Uterus (tissue), 2 donors: ENCODE results near the gene RASA3.

Experiments
- POLR2A ChIP-seq, 2 donors: fragments of 450-650 bp; IDR thresholded peaks; one replicate each; pipeline ENCODE4 v1.6.1; 2016; ENCODE audit warnings: antibody characterized with exemption in 2 of 2, mild to moderate bottlenecking in 1 of 2, moderate library complexity in 1 of 2
- TF ChIP-seq, protein P1 (sequence below), 4 experiments: fragments of 200-600 bp in 2 of 4; fragments of 450-650 bp in 2 of 4; sonication (generic) in 2 of 4; IDR thresholded peaks; one replicate each; pipeline ENCODE4 v1.5.1; 2016 to 2019; ENCODE audit warnings: antibody characterized with exemption in 4 of 4, mild to moderate bottlenecking in 2 of 4, moderate library complexity in 1 of 4

DNA sequence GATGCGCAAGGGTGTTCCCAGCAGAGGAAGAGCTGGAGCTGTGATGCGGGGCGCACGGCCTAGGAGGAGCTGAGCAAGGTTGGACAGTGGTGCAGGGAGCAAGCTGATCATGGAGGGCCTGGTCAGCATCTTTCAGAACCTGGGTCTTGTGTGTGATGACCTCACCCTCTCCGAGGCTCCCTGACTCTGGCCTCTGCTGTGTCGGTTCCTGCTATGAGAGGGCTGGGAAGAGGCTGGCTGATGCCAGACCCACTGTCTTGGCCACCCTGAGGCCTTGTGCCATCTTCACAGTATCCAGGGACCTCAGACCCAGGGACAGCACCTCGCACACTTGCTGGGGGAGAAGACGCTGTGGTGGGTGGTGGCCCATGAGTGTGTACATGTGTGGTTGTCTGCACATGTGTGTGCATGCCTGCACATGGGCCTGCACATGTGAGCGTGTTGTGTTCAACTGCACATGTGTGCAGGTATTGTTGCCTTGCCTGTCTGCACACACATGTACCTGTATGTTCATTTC is 142.0 kb downstream of the RASA3 start:
- TF ChIP-seq, protein P1, sequence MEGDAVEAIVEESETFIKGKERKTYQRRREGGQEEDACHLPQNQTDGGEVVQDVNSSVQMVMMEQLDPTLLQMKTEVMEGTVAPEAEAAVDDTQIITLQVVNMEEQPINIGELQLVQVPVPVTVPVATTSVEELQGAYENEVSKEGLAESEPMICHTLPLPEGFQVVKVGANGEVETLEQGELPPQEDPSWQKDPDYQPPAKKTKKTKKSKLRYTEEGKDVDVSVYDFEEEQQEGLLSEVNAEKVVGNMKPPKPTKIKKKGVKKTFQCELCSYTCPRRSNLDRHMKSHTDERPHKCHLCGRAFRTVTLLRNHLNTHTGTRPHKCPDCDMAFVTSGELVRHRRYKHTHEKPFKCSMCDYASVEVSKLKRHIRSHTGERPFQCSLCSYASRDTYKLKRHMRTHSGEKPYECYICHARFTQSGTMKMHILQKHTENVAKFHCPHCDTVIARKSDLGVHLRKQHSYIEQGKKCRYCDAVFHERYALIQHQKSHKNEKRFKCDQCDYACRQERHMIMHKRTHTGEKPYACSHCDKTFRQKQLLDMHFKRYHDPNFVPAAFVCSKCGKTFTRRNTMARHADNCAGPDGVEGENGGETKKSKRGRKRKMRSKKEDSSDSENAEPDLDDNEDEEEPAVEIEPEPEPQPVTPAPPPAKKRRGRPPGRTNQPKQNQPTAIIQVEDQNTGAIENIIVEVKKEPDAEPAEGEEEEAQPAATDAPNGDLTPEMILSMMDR (IDR thresholded peaks at IDR 0.05) = no peak
- no peak for TF ChIP-seq POLR2A (IDR thresholded peaks at IDR 0.05)
